Measurements from ENCODE around the gene BMPR1A. TPM values are rescaled to one million over a fixed set of nuclear protein-coding genes. Genes with fewer than 3 reads are reported as not detected.

The BMPR1A gene
- total and polyA plus RNA-seq, 9 of the 15 experiments (the other 6 are each of a cell fraction or from before 2014, with no cell fraction given): 1.6 to 17.5 (median 9.1) TPM

DNA sequence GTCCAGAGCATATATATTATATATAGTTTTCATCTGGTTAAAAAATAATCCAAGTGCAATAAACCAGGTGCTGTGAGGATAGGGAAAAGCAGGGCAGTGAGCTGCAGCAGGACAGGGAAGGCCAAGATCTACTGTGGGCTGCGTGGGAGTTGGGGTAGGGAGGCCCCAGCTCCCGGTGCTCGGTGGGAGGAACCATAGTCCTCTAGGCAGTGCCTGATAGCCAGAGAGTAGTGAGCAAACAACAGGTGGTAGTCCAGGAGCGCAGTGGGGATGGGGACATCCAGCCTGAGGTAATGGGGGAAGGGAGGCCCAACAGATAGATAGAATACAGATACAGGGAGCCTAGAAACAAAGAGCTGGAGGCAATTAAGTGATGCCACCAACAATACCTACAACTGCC lies 4.1 kb upstream of the BMPR1A start (continued):
- TF ChIP-seq CBX2 (IDR thresholded peaks at IDR 0.05; ENCODE audit: insufficient read depth, low read length, poor library complexity, severe bottlenecking): no peak
- TF ChIP-seq ZNF212 (CRISPR knock-in tag; IDR thresholded peaks at IDR 0.05): no peak
- TF ChIP-seq ZNF146 (CRISPR knock-in tag; IDR thresholded peaks at IDR 0.05; ENCODE audit: unreplicated experiment): no peak
- no peak for TF ChIP-seq ZNF232 (CRISPR knock-in tag; IDR thresholded peaks at IDR 0.05)
- TF ChIP-seq ZNF764 (CRISPR knock-in tag; IDR thresholded peaks at IDR 0.05; ENCODE audit: low read depth): no peak
- TF ChIP-seq ZNF589 (CRISPR knock-in tag; IDR thresholded peaks at IDR 0.05; ENCODE audit: low read depth): no peak
- TF ChIP-seq, protein P1, sequence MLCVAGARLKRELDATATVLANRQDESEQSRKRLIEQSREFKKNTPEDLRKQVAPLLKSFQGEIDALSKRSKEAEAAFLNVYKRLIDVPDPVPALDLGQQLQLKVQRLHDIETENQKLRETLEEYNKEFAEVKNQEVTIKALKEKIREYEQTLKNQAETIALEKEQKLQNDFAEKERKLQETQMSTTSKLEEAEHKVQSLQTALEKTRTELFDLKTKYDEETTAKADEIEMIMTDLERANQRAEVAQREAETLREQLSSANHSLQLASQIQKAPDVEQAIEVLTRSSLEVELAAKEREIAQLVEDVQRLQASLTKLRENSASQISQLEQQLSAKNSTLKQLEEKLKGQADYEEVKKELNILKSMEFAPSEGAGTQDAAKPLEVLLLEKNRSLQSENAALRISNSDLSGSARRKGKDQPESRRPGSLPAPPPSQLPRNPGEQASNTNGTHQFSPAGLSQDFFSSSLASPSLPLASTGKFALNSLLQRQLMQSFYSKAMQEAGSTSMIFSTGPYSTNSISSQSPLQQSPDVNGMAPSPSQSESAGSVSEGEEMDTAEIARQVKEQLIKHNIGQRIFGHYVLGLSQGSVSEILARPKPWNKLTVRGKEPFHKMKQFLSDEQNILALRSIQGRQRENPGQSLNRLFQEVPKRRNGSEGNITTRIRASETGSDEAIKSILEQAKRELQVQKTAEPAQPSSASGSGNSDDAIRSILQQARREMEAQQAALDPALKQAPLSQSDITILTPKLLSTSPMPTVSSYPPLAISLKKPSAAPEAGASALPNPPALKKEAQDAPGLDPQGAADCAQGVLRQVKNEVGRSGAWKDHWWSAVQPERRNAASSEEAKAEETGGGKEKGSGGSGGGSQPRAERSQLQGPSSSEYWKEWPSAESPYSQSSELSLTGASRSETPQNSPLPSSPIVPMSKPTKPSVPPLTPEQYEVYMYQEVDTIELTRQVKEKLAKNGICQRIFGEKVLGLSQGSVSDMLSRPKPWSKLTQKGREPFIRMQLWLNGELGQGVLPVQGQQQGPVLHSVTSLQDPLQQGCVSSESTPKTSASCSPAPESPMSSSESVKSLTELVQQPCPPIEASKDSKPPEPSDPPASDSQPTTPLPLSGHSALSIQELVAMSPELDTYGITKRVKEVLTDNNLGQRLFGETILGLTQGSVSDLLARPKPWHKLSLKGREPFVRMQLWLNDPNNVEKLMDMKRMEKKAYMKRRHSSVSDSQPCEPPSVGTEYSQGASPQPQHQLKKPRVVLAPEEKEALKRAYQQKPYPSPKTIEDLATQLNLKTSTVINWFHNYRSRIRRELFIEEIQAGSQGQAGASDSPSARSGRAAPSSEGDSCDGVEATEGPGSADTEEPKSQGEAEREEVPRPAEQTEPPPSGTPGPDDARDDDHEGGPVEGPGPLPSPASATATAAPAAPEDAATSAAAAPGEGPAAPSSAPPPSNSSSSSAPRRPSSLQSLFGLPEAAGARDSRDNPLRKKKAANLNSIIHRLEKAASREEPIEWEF (CRISPR knock-in tag; IDR thresholded peaks at IDR 0.05): no peak
- TF ChIP-seq CBX5 (IDR thresholded peaks at IDR 0.05; ENCODE audit: borderline replicate concordance, low read depth): no peak
- TF ChIP-seq, protein P2, sequence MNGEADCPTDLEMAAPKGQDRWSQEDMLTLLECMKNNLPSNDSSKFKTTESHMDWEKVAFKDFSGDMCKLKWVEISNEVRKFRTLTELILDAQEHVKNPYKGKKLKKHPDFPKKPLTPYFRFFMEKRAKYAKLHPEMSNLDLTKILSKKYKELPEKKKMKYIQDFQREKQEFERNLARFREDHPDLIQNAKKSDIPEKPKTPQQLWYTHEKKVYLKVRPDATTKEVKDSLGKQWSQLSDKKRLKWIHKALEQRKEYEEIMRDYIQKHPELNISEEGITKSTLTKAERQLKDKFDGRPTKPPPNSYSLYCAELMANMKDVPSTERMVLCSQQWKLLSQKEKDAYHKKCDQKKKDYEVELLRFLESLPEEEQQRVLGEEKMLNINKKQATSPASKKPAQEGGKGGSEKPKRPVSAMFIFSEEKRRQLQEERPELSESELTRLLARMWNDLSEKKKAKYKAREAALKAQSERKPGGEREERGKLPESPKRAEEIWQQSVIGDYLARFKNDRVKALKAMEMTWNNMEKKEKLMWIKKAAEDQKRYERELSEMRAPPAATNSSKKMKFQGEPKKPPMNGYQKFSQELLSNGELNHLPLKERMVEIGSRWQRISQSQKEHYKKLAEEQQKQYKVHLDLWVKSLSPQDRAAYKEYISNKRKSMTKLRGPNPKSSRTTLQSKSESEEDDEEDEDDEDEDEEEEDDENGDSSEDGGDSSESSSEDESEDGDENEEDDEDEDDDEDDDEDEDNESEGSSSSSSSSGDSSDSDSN (IDR thresholded peaks at IDR 0.05; ENCODE audit: borderline replicate concordance in 1 of 2, low read depth in 2 of 2, low read length in 2 of 2): 0 out of 4 replicates have a peak, but pooled peaks of 1 of the 2 experiments have one; percentile 28
- TF ChIP-seq, protein P3, sequence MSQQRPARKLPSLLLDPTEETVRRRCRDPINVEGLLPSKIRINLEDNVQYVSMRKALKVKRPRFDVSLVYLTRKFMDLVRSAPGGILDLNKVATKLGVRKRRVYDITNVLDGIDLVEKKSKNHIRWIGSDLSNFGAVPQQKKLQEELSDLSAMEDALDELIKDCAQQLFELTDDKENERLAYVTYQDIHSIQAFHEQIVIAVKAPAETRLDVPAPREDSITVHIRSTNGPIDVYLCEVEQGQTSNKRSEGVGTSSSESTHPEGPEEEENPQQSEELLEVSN (IDR thresholded peaks at IDR 0.05; ENCODE audit: borderline replicate concordance in 1 of 2, extremely low read depth in 1 of 2, insufficient read depth in 1 of 2, insufficient read length in 1 of 2, low read depth in 1 of 2, low read length in 1 of 2, poor library complexity in 1 of 2, severe bottlenecking in 1 of 2): no peak
- TF ChIP-seq, protein P4, sequence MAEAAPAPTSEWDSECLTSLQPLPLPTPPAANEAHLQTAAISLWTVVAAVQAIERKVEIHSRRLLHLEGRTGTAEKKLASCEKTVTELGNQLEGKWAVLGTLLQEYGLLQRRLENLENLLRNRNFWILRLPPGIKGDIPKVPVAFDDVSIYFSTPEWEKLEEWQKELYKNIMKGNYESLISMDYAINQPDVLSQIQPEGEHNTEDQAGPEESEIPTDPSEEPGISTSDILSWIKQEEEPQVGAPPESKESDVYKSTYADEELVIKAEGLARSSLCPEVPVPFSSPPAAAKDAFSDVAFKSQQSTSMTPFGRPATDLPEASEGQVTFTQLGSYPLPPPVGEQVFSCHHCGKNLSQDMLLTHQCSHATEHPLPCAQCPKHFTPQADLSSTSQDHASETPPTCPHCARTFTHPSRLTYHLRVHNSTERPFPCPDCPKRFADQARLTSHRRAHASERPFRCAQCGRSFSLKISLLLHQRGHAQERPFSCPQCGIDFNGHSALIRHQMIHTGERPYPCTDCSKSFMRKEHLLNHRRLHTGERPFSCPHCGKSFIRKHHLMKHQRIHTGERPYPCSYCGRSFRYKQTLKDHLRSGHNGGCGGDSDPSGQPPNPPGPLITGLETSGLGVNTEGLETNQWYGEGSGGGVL (CRISPR knock-in tag; IDR thresholded peaks at IDR 0.05): no peak
- no peak for TF ChIP-seq HMG20B (CRISPR knock-in tag; IDR thresholded peaks at IDR 0.05)
- TF ChIP-seq HCFC1 (IDR thresholded peaks at IDR 0.05; ENCODE audit: low read depth, low read length): no peak
- TF ChIP-seq, protein P5, sequence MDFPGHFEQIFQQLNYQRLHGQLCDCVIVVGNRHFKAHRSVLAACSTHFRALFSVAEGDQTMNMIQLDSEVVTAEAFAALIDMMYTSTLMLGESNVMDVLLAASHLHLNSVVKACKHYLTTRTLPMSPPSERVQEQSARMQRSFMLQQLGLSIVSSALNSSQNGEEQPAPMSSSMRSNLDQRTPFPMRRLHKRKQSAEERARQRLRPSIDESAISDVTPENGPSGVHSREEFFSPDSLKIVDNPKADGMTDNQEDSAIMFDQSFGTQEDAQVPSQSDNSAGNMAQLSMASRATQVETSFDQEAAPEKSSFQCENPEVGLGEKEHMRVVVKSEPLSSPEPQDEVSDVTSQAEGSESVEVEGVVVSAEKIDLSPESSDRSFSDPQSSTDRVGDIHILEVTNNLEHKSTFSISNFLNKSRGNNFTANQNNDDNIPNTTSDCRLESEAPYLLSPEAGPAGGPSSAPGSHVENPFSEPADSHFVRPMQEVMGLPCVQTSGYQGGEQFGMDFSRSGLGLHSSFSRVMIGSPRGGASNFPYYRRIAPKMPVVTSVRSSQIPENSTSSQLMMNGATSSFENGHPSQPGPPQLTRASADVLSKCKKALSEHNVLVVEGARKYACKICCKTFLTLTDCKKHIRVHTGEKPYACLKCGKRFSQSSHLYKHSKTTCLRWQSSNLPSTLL (IDR thresholded peaks at IDR 0.05): no peak
- no peak for TF ChIP-seq EHMT2 (IDR thresholded peaks at IDR 0.05)

Data from K562 (cell line).